ENCODE results near the gene KRTAP5-4. TPM values are rescaled to one million over a fixed set of nuclear protein-coding genes. Genes with fewer than 3 reads are reported as not detected.

Gene KRTAP5-4
- total and polyA plus RNA-seq, 10 donors, result not detected

GRCh38 chr11:1641096-1641495 is 19.2 kb upstream of the KRTAP5-4 start:
- DNase-seq, result peak; percentile 59
- intact Hi-C loops (cut with DNase I; ENCODE audit: low total_unique reads), result no loop called here
- peaks cover 0 to 14% (median 0%) of the 10 kb centered on the region in 6 donors for H3K4me1 ChIP-seq
- no peak overlapping the region for H3K4me3 ChIP-seq
- 66 to 88% (median 82%) methylated on average over 8 to 15 of the region's 15 CpGs for WGBS, 5 donors
- TF ChIP-seq POLR2A (IDR thresholded peaks at IDR 0.05) (no peak), POLR2AphosphoS5 (IDR thresholded peaks at IDR 0.05) (no peak)
- TF ChIP-seq, protein P1, sequence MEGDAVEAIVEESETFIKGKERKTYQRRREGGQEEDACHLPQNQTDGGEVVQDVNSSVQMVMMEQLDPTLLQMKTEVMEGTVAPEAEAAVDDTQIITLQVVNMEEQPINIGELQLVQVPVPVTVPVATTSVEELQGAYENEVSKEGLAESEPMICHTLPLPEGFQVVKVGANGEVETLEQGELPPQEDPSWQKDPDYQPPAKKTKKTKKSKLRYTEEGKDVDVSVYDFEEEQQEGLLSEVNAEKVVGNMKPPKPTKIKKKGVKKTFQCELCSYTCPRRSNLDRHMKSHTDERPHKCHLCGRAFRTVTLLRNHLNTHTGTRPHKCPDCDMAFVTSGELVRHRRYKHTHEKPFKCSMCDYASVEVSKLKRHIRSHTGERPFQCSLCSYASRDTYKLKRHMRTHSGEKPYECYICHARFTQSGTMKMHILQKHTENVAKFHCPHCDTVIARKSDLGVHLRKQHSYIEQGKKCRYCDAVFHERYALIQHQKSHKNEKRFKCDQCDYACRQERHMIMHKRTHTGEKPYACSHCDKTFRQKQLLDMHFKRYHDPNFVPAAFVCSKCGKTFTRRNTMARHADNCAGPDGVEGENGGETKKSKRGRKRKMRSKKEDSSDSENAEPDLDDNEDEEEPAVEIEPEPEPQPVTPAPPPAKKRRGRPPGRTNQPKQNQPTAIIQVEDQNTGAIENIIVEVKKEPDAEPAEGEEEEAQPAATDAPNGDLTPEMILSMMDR (IDR thresholded peaks at IDR 0.05 in 8 of 11, conservative IDR thresholded peaks at IDR 0.05 in 3 of 11), result no peak
- H3K36me3 ChIP-seq, result no peaks in the 10 kb centered on the region
- no peaks in the 10 kb centered on the region for H3K9me3 ChIP-seq
- no peak overlapping the region for H3K27ac ChIP-seq
- peaks cover 0 to 78% (median 22%) of the 10 kb centered on the region in 7 donors for H3K27me3 ChIP-seq (replicated peaks in 1 of 7)

DNA sequence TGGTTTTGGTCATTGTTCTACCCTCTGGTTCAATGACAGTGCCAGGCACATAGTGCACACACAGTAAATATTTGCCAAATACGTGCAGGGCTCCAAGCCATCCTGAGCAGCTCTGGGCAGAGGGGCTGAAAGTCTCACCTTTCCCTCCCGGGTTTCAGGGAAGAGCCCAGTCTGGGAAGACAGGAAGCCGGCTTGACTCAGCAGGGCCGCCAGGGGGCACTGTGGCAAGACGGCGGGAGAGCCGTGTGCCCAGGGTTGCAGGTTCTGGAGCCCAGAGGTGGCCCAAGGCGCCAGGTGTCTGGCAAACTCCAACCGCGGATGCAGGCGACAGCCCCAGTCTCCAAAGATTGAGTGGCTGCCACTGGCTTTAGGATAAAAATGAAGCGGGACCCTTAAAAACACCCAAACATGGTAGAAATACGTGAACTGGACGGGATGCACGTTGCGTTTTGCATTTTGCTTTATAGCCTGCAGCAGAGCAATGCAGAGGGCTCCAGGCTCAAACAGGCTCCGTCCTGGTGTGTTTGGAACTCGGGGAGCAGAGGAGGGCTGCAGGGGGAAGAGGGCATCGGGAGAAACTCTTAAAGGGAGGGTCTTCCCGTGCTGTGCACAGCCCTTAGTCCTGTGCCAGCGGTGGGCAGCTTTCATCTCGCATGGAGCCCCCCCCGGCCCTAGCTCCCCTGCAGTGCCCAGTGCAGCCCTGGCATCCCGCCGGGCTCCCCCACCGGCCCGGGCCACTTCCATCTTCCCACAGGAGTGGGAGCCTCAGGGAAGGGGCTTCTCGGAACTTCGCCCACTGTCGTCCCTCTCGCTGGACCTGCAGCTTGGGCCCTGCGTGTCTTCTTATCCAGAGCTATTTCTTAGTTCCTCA is 18.4 kb upstream of the KRTAP5-4 start:
- 58 to 62% (median 59%) methylated on average over 32 of the region's 32 CpGs for WGBS, 5 donors
- Histone ChIP-seq H3K4me1 (peaks cover 0 to 14% (median 0%) of the 10 kb centered on the region in 6 donors), H3K9me3 (no peaks in the 10 kb centered on the region), H3K4me3 (no peak overlapping the region), H3K27me3 (replicated peaks in 1 of 7) (peaks cover 0 to 78% (median 22%) of the 10 kb centered on the region in 7 donors), H3K36me3 (no peaks in the 10 kb centered on the region), H3K27ac (no peak overlapping the region)
- TF ChIP-seq POLR2A (IDR thresholded peaks at IDR 0.05), result no peak
- TF ChIP-seq, protein P1 (IDR thresholded peaks at IDR 0.05 in 8 of 11, conservative IDR thresholded peaks at IDR 0.05 in 3 of 11), result peak in 10 of 11 experiments; percentile 9 to 85 (median 75)
- intact Hi-C loops (cut with DNase I; ENCODE audit: low total_unique reads), result no loop called here
- DNase-seq, result peak; percentile 50

DNA sequence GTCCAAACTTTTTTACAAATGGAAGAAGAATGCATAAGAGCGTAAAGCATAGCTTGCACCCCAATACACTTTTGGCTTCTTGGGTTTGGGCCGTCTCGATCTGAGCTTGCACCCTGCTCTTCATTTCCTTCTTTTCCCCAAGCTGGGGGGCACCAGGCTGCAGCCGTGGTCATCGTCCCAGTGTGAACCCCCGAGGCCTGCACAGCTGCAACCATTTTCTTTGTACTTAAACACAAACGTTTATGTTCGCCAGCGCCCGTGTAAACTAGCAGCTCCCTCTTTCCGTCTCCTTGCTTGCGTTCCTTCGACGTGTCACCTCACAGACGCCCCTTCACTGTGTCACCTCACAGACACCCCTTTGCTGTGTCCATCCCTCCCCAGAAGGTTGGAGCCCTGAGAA is 17.7 kb upstream of the KRTAP5-4 start:
- H3K4me3 ChIP-seq, result no peak overlapping the region

More for the DNA sequence above, 17.7 kb upstream of the KRTAP5-4 start:
- peaks cover 0 to 14% (median 0%) of the 10 kb centered on the region in 6 donors for H3K4me1 ChIP-seq
- DNase-seq, result peak; percentile 51
- intact Hi-C loops (cut with DNase I; ENCODE audit: low total_unique reads), result no loop called here
- H3K36me3 ChIP-seq, result no peaks in the 10 kb centered on the region
- no peak for TF ChIP-seq POLR2AphosphoS5 (IDR thresholded peaks at IDR 0.05)
- TF ChIP-seq, protein P1 (IDR thresholded peaks at IDR 0.05 in 8 of 11, conservative IDR thresholded peaks at IDR 0.05 in 3 of 11), result no peak
- no peak for TF ChIP-seq POLR2A (IDR thresholded peaks at IDR 0.05)
- no peaks in the 10 kb centered on the region for H3K9me3 ChIP-seq
- H3K27ac ChIP-seq, result no peak overlapping the region
- peaks cover 0 to 75% (median 19%) of the 10 kb centered on the region in 7 donors for H3K27me3 ChIP-seq (replicated peaks in 1 of 7)
- WGBS, 5 donors, result 60 to 72% (median 66%) methylated on average over 15 of the region's 15 CpGs

All from spleen (tissue), 11 donors.